ENCODE data around the gene SEMA3E.
"Not testable (repeated sequence)": the region's sequence is repeated elsewhere in the genome, so short reads cannot be mapped to it uniquely, and the experiment has no call there.

The SEMA3E gene

DNA sequence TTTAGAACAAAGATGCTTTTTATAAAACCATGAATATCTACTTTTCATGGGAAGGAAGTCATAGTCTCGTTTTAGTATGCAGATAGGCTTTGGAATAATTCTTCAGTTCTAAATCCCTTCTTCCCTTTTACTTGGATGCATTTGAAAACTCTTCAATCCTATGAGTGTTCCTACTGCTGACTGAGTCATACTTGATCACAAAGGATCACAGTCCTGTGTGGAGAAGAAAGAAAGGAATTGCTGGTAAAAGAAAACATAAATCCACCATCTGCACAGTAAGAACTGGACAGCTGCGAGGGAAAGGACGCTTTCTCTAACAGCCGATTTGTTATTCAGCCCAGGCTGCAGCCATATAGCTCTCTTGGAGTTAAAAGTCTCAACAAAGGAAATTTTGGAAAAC is 209.9 kb downstream of the SEMA3E start:
- no peak overlapping the region for H3K18ac ChIP-seq (ENCODE audit: low read depth in 1 of 2, low read length in 2 of 2)
- H3K27ac ChIP-seq (ENCODE audit: low read length, poor library complexity, severe bottlenecking), result peak overlapping the region; percentile 43
- H2BK120ac ChIP-seq (ENCODE audit: low read depth, low read length), result no peak overlapping the region
- H2BK5ac ChIP-seq (ENCODE audit: low read depth, low read length, poor library complexity, severe bottlenecking), result peak overlapping the region; percentile 58
- H2AK5ac ChIP-seq (ENCODE audit: low read length, severe bottlenecking), result no peak overlapping the region
- no peak overlapping the region for H3K4me3 ChIP-seq (ENCODE audit: insufficient read depth in 1 of 2, low read depth in 1 of 2, low read length in 2 of 2)
- H2BK15ac ChIP-seq (ENCODE audit: low read depth, poor library complexity, severe bottlenecking), result no peak overlapping the region
- H2BK12ac ChIP-seq (ENCODE audit: low read length in 2 of 2), result no peak overlapping the region
- H3K27me3 ChIP-seq (ENCODE audit: control insufficient read depth in 1 of 2, insufficient read depth in 1 of 2, low read length in 2 of 2), result no peaks in the 10 kb centered on the region
- no peak overlapping the region for H3K9ac ChIP-seq (ENCODE audit: low read length)
- H3K23ac ChIP-seq (ENCODE audit: low read length in 2 of 2), result no peak overlapping the region
- no peak overlapping the region for H3K4me2 ChIP-seq (ENCODE audit: low read length, poor library complexity, severe bottlenecking)
- H4K91ac ChIP-seq (ENCODE audit: low read length), result no peak overlapping the region
- H4K8ac ChIP-seq (ENCODE audit: low read length), result no peak overlapping the region
- no peak for DNase-seq
- H3K14ac ChIP-seq (ENCODE audit: low read length in 2 of 2), result no peak overlapping the region
- WGBS, result 76% methylated on average over 4 of the region's 4 CpGs
- H3K79me1 ChIP-seq (replicated peaks; ENCODE audit: low read length, poor library complexity, severe bottlenecking), result no peaks in the 10 kb centered on the region
- no peaks in the 10 kb centered on the region for H3K4me1 ChIP-seq (ENCODE audit: control insufficient read depth, insufficient read depth, low read depth, low read length)
- H3K4ac ChIP-seq (ENCODE audit: low read depth in 1 of 2, low read length in 2 of 2), result no peak overlapping the region
- H3K9me3 ChIP-seq (ENCODE audit: control insufficient read depth, low read length), result no peaks in the 10 kb centered on the region
- no peaks in the 10 kb centered on the region for H3K36me3 ChIP-seq (ENCODE audit: control insufficient read depth in 1 of 2, insufficient read depth in 2 of 2, low read depth in 1 of 2, low read length in 2 of 2)
- H2AFZ ChIP-seq (ENCODE audit: low read depth, low read length), result no peak overlapping the region

DNA sequence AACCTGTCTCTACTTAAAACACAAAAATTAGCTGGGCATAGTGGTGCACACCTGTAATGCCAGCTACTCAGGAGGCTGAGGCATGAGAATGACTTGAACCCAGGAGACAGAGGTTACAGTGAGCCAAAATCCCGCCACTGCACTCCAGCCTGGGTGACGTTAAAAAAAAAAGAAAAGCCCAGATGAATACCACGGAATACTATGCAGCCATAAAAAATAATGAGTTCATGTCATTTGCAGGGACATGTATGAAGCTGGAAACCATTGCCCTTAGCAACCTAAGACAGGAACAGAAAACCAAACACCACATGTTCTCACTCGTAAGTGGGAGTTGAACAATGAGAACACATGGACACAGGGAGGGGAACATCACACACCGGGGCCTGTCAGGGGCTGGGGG is 218.7 kb downstream of the SEMA3E start:
- not testable (repeated sequence) for H3K14ac ChIP-seq (ENCODE audit: low read length in 2 of 2); H3K4me2 ChIP-seq (ENCODE audit: low read length, poor library complexity, severe bottlenecking); H3K27me3 ChIP-seq (ENCODE audit: control insufficient read depth in 1 of 2, insufficient read depth in 1 of 2, low read length in 2 of 2); H3K4me3 ChIP-seq (ENCODE audit: insufficient read depth in 1 of 2, low read depth in 1 of 2, low read length in 2 of 2); H2BK5ac ChIP-seq (ENCODE audit: low read depth, low read length, poor library complexity, severe bottlenecking); DNase-seq; H2AFZ ChIP-seq (ENCODE audit: low read depth, low read length); H3K4me1 ChIP-seq (ENCODE audit: control insufficient read depth, insufficient read depth, low read depth, low read length); H3K9me3 ChIP-seq (ENCODE audit: control insufficient read depth, low read length); H2BK120ac ChIP-seq (ENCODE audit: low read depth, low read length); H3K23ac ChIP-seq (ENCODE audit: low read length in 2 of 2); H3K9ac ChIP-seq (ENCODE audit: low read length); H4K8ac ChIP-seq (ENCODE audit: low read length); H2BK12ac ChIP-seq (ENCODE audit: low read length in 2 of 2); H3K18ac ChIP-seq (ENCODE audit: low read depth in 1 of 2, low read length in 2 of 2); H2AK5ac ChIP-seq (ENCODE audit: low read length, severe bottlenecking); H4K91ac ChIP-seq (ENCODE audit: low read length); H2BK15ac ChIP-seq (ENCODE audit: low read depth, poor library complexity, severe bottlenecking); H3K27ac ChIP-seq (ENCODE audit: low read length, poor library complexity, severe bottlenecking); H3K36me3 ChIP-seq (ENCODE audit: control insufficient read depth in 1 of 2, insufficient read depth in 2 of 2, low read depth in 1 of 2, low read length in 2 of 2); H3K79me1 ChIP-seq (replicated peaks; ENCODE audit: low read length, poor library complexity, severe bottlenecking); H3K4ac ChIP-seq (ENCODE audit: low read depth in 1 of 2, low read length in 2 of 2)
- 98% methylated on average over 5 of the region's 5 CpGs for WGBS

DNA sequence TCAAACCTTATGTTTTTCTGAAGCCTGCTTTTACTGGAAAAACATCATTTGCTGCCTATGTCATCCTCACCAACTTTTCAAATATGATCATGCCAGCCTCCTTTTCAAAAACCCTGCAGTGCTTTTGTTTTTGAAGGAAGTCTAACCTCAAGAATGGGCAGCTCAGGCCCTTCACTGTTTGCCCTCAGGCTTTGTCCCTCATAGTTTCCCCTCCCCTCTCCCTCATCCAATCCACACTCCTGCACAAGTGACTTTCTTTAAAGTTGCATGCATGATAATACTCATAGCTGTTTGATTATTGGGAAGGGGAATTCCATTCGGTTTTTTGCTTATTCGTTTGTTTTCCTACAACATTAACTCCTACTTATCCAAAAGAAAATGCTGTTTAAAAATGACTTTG is 219.4 kb downstream of the SEMA3E start:
- H2BK5ac ChIP-seq (ENCODE audit: low read depth, low read length, poor library complexity, severe bottlenecking), result no peak overlapping the region
- no peak overlapping the region for H3K27ac ChIP-seq (ENCODE audit: low read length, poor library complexity, severe bottlenecking)
- H3K36me3 ChIP-seq (ENCODE audit: control insufficient read depth in 1 of 2, insufficient read depth in 2 of 2, low read depth in 1 of 2, low read length in 2 of 2), result no peaks in the 10 kb centered on the region
- DNase-seq, result no peak
- no peak overlapping the region for H2BK120ac ChIP-seq (ENCODE audit: low read depth, low read length)
- H4K8ac ChIP-seq (ENCODE audit: low read length), result no peak overlapping the region
- no peak overlapping the region for H3K9ac ChIP-seq (ENCODE audit: low read length)
- H3K14ac ChIP-seq (ENCODE audit: low read length in 2 of 2), result no peak overlapping the region
- H4K91ac ChIP-seq (ENCODE audit: low read length), result no peak overlapping the region
- no peak overlapping the region for H2AK5ac ChIP-seq (ENCODE audit: low read length, severe bottlenecking)
- no peak overlapping the region for H3K4me3 ChIP-seq (ENCODE audit: insufficient read depth in 1 of 2, low read depth in 1 of 2, low read length in 2 of 2)
- H3K23ac ChIP-seq (ENCODE audit: low read length in 2 of 2), result no peak overlapping the region
- H3K4me1 ChIP-seq (ENCODE audit: control insufficient read depth, insufficient read depth, low read depth, low read length), result no peaks in the 10 kb centered on the region
- H2BK12ac ChIP-seq (ENCODE audit: low read length in 2 of 2), result no peak overlapping the region
- no CpG with 5 or more reads among the region's 2 CpGs for WGBS
- no peaks in the 10 kb centered on the region for H3K9me3 ChIP-seq (ENCODE audit: control insufficient read depth, low read length)
- H3K79me1 ChIP-seq (replicated peaks; ENCODE audit: low read length, poor library complexity, severe bottlenecking), result no peaks in the 10 kb centered on the region
- H3K18ac ChIP-seq (ENCODE audit: low read depth in 1 of 2, low read length in 2 of 2), result no peak overlapping the region
- no peak overlapping the region for H3K4me2 ChIP-seq (ENCODE audit: low read length, poor library complexity, severe bottlenecking)
- H3K27me3 ChIP-seq (ENCODE audit: control insufficient read depth in 1 of 2, insufficient read depth in 1 of 2, low read length in 2 of 2), result no peaks in the 10 kb centered on the region
- no peak overlapping the region for H2BK15ac ChIP-seq (ENCODE audit: low read depth, poor library complexity, severe bottlenecking)
- no peak overlapping the region for H2AFZ ChIP-seq (ENCODE audit: low read depth, low read length)
- H3K4ac ChIP-seq (ENCODE audit: low read depth in 1 of 2, low read length in 2 of 2), result no peak overlapping the region

DNA sequence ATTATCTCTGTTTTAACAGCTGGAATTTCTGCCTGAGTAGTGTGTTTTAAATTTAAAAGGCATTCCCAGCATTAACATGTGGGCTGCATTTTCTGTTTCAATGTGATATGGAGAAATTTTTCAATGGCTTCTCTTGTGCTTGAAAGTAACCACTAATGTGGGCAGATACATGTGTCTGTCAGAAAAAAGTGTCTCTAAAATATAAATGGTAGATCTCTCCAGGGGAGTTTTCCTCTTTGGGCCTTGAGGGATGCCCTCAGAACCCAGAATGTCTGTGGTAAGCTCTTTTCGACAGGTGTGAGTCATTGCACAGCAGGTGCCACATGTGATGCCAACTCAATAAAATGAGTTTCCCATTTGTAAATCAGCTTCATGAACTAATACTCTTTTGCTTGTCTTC is 221.1 kb downstream of the SEMA3E start:
- no peak for DNase-seq
- WGBS, result 60% methylated on average over 1 of the region's 1 CpG
- H4K8ac ChIP-seq (ENCODE audit: low read length), result no peak overlapping the region
- no peaks in the 10 kb centered on the region for H3K9me3 ChIP-seq (ENCODE audit: control insufficient read depth, low read length)
- no peak overlapping the region for H2BK15ac ChIP-seq (ENCODE audit: low read depth, poor library complexity, severe bottlenecking)
- no peaks in the 10 kb centered on the region for H3K79me1 ChIP-seq (replicated peaks; ENCODE audit: low read length, poor library complexity, severe bottlenecking)
- no peaks in the 10 kb centered on the region for H3K36me3 ChIP-seq (ENCODE audit: control insufficient read depth in 1 of 2, insufficient read depth in 2 of 2, low read depth in 1 of 2, low read length in 2 of 2)
- no peak overlapping the region for H3K14ac ChIP-seq (ENCODE audit: low read length in 2 of 2)
- H2BK12ac ChIP-seq (ENCODE audit: low read length in 2 of 2), result no peak overlapping the region
- no peak overlapping the region for H2BK120ac ChIP-seq (ENCODE audit: low read depth, low read length)
- H3K4me3 ChIP-seq (ENCODE audit: insufficient read depth in 1 of 2, low read depth in 1 of 2, low read length in 2 of 2), result no peak overlapping the region
- no peak overlapping the region for H3K18ac ChIP-seq (ENCODE audit: low read depth in 1 of 2, low read length in 2 of 2)
- no peaks in the 10 kb centered on the region for H3K4me1 ChIP-seq (ENCODE audit: control insufficient read depth, insufficient read depth, low read depth, low read length)
- H3K9ac ChIP-seq (ENCODE audit: low read length), result no peak overlapping the region
- H3K23ac ChIP-seq (ENCODE audit: low read length in 2 of 2), result no peak overlapping the region
- no peak overlapping the region for H3K27ac ChIP-seq (ENCODE audit: low read length, poor library complexity, severe bottlenecking)
- H4K91ac ChIP-seq (ENCODE audit: low read length), result no peak overlapping the region
- H3K27me3 ChIP-seq (ENCODE audit: control insufficient read depth in 1 of 2, insufficient read depth in 1 of 2, low read length in 2 of 2), result no peaks in the 10 kb centered on the region
- H2AK5ac ChIP-seq (ENCODE audit: low read length, severe bottlenecking), result no peak overlapping the region
- no peak overlapping the region for H2AFZ ChIP-seq (ENCODE audit: low read depth, low read length)
- no peak overlapping the region for H3K4me2 ChIP-seq (ENCODE audit: low read length, poor library complexity, severe bottlenecking)
- no peak overlapping the region for H2BK5ac ChIP-seq (ENCODE audit: low read depth, low read length, poor library complexity, severe bottlenecking)
- H3K4ac ChIP-seq (ENCODE audit: low read depth in 1 of 2, low read length in 2 of 2), result no peak overlapping the region

Data from mesenchymal stem cell (in vitro differentiated cells and primary cell).